AG04450 (cell line): ENCODE data around the gene PALS2. TPM values are rescaled to one million over a fixed set of nuclear protein-coding genes. Genes with fewer than 3 reads are reported as not detected.

Experiments
- CTCF ChIA-PET: fragments of 300-600, 350-600 bp; formaldehyde crosslinking; extraction: SDS; loops from one replicate; lab custom pipeline; 2022; ENCODE audit warnings: antibody characterized with exemption, inconsistent platforms; lab: Charles Lee
- POLR2A ChIA-PET: fragments of 350-600 bp; formaldehyde crosslinking; extraction: SDS; loops from one replicate; lab custom pipeline; 2021; ENCODE audit warnings: antibody characterized with exemption, inconsistent platforms; lab: Yijun Ruan, JAX
- DNase-seq: peaks from one replicate; pipeline ENCODE4 v3.0.0-alpha.2; 2011; ENCODE audit warnings: low read depth, low spot score
- H3K27ac ChIP-seq: one replicate; pipeline ENCODE4 v1.5.1; 2012; ENCODE audit warnings: low read depth, low read length, control low read depth
- H3K27me3 ChIP-seq: one replicate; pipeline ENCODE4 v1.6.0; 2012; ENCODE audit warnings: low read length; ENCODE audit not compliant: control insufficient read depth, insufficient read depth
- H3K4me3 ChIP-seq: 2 replicates; pipeline ENCODE4 v1.5.1; 2011; ENCODE audit warnings: mild to moderate bottlenecking, low read depth, low read length, control low read depth
- H3K9me3 ChIP-seq: 2 replicates; pipeline ENCODE4 v1.5.1; 2012; ENCODE audit warnings: low read length; ENCODE audit not compliant: control insufficient read depth, insufficient read depth
- polyA minus RNA-seq: library from RNA; depleted of rRNA, polyadenylated mRNA; stranded (reverse); fragments of >200 nt; gene quantifications from 2 replicates; pipeline ENCODE4 v1.2.3, GENCODE V29; 2011; rRNA and poly(A)+ RNA removed
- polyA plus RNA-seq: library from polyadenylated mRNA; depleted of rRNA; stranded (reverse); fragments of >200 nt; gene quantifications from 2 replicates; pipeline ENCODE4 v1.2.3, GENCODE V29; 2011; rRNA removed
- TF ChIP-seq, protein P1 (sequence below): IDR thresholded peaks from 2 replicates; pipeline ENCODE4 v1.5.1; 2011; ENCODE audit warnings: low read depth, low read length, control low read depth, inconsistent platforms

Gene PALS2, protein sequence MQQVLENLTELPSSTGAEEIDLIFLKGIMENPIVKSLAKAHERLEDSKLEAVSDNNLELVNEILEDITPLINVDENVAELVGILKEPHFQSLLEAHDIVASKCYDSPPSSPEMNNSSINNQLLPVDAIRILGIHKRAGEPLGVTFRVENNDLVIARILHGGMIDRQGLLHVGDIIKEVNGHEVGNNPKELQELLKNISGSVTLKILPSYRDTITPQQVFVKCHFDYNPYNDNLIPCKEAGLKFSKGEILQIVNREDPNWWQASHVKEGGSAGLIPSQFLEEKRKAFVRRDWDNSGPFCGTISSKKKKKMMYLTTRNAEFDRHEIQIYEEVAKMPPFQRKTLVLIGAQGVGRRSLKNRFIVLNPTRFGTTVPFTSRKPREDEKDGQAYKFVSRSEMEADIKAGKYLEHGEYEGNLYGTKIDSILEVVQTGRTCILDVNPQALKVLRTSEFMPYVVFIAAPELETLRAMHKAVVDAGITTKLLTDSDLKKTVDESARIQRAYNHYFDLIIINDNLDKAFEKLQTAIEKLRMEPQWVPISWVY
- polyA plus RNA-seq: 9.2 and 11.6 TPM in 2 replicates
- 11.4 and 21.7 TPM in 2 replicates for polyA minus RNA-seq

DNA sequence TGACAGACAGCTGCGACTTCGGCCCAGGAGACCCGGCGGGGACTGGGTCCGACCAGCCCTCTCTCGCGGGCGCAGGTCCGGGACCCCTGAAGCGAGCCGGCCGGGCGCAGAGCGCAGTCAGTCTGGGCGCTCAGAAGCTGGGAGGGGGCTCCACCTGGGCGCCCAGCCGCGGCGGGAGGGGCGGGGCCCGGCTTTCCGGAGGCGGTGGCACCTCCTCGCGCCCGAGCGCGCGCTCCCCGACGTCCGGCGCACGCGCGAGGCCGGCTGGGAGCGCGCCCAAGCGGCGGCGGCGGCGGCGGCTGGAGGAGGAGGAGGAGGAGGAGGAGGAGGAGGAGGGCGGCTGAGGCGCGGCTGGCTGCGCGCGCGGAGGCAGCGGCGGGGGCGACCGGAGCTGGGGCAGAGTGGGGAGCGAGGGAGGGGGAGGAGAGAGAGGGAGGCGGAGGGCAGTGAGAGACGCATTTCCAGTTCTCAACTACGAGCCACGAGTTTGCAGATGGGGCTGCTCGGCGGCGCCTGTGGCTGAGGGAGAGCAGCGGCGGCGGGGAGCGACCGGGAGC lies at the start of gene PALS2:
TSS of gene PALS2 (plus strand) at position 456 of the 557 bp plus-strand sequence. CDS start 50,216 bp downstream, outside the sequence.
- CTCF ChIA-PET: interaction anchor here (0.6 to 5.2 kb wide), 2 partner anchors 94 to 522 kb away, joined by 3 to 95 read pairs; no protein-coding TSS in a partner anchor
- TF ChIP-seq, protein P1, sequence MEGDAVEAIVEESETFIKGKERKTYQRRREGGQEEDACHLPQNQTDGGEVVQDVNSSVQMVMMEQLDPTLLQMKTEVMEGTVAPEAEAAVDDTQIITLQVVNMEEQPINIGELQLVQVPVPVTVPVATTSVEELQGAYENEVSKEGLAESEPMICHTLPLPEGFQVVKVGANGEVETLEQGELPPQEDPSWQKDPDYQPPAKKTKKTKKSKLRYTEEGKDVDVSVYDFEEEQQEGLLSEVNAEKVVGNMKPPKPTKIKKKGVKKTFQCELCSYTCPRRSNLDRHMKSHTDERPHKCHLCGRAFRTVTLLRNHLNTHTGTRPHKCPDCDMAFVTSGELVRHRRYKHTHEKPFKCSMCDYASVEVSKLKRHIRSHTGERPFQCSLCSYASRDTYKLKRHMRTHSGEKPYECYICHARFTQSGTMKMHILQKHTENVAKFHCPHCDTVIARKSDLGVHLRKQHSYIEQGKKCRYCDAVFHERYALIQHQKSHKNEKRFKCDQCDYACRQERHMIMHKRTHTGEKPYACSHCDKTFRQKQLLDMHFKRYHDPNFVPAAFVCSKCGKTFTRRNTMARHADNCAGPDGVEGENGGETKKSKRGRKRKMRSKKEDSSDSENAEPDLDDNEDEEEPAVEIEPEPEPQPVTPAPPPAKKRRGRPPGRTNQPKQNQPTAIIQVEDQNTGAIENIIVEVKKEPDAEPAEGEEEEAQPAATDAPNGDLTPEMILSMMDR: no peak
- no peak for DNase-seq
- Histone ChIP-seq H3K9me3 (no peaks in the 10 kb centered on the region; the same call in 1 of the 2 replicates), H3K27ac (no peak within 1 kb of the TSS), H3K27me3 (peaks cover 18% of the 10 kb centered on the region), H3K4me3 (peak within 1 kb of the TSS; percentile 74)
- POLR2A ChIA-PET: interaction anchor here (0.9 to 1.2 kb wide), 2 partner anchors 135 to 552 kb away, joined by 3 to 4 read pairs; no protein-coding TSS in a partner anchor

DNA sequence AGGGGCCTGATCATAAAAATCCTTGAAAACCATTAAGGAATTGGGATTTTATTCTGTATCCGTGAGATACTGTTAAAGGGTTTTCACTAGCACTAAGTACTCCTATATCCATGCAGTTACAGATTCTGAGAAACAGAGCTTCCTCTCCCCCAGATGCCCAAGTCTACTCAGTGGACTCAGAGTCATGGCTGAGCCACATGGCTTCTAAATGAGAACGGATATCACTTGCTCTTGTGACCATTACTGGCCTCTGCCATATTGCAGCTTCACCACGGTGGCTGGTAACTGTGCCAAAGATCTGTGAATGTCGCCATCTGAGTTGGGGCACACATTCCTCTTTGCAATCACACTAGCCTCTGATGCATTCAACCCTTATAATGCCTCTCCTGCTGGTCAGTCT lies 42.0 kb upstream of the PALS2 start:
- CTCF ChIA-PET: no interaction called here
- DNase-seq: no peak

DNA sequence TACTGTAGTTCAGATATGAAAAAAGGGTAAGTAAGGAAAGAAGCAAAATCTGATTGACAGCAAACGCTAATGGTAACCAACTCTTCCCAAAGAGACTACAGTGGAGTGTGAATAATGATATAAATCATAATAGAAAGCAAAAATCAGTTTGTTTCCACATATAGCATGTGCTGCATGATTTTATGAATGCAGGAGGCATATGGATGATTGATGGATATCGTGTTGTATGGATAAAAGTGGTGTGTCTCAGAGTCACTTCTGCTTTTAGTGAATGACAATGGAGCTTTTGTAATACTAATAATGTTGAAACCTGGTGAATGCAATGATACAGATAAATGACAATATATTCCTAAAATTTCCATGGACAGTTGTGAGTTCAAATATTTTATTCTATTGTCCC lies 36.6 kb upstream of the PALS2 start:
- no peaks in the 10 kb centered on the region for H3K9me3 ChIP-seq
- H3K4me3 ChIP-seq: no peak overlapping the region
- no peak overlapping the region for H3K27ac ChIP-seq
- DNase-seq: no peak
- no peaks in the 10 kb centered on the region for H3K27me3 ChIP-seq
- TF ChIP-seq, protein P1: no peak
- ChIA-PET CTCF (interaction anchor here (0.6 kb wide), 1 partner anchor 318 kb away, joined by 4 read pairs; no protein-coding TSS in a partner anchor), POLR2A (no interaction called here)

More for the DNA sequence above, 42.0 kb upstream of the PALS2 start:
- no peaks in the 10 kb centered on the region for H3K9me3 ChIP-seq
- H3K27me3 ChIP-seq: no peaks in the 10 kb centered on the region
- POLR2A ChIA-PET: no interaction called here
- TF ChIP-seq, protein P1: no peak
- no peak overlapping the region for H3K27ac ChIP-seq
- H3K4me3 ChIP-seq: no peak overlapping the region

DNA sequence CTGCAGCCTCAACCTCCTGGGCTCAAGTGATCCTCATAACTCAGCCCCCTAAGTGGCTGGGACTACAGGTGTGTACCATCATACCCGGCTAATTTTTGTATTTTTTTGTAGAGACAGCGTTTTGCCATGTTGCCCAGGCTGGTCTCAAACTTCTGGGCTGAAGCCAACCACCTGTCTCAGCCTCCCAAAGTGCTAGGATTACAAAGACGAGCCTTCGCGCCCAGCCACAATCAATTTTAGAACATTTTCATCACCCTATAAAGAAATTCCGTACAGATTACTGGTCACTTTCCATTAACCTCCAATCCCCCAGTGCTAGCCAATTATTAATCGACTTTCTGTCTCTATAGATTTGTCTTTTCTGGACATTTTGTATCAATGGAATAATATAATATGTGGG lies 32.3 kb upstream of the PALS2 start:
- Histone ChIP-seq H3K27ac (no peak overlapping the region), H3K4me3 (no peak overlapping the region), H3K9me3 (no peaks in the 10 kb centered on the region), H3K27me3 (no peaks in the 10 kb centered on the region)
- no peak for DNase-seq
- TF ChIP-seq, protein P1: no peak
- CTCF ChIA-PET: no interaction called here
- POLR2A ChIA-PET: no interaction called here
